NOMO-1 treated with DMSO at 0.1 percent for 48 hours (cell line): ENCODE results near the gene GLIS1.

Experiments
- DNase-seq: peaks from one replicate; lab custom pipeline; 2025; ENCODE audit not compliant: unreplicated experiment; lab: John Stamatoyannopoulos, UW

Gene GLIS1

GRCh38 chr1:53719469-53719868 lies 19.5 kb downstream of the GLIS1 start:
- DNase-seq = no peak

GRCh38 chr1:53718443-53718842 lies 20.5 kb downstream of the GLIS1 start:
- DNase-seq = no peak

- no peak for DNase-seq
These were observed 21.7 kb downstream of the GLIS1 start for GRCh38 chr1:53717025-53717804.

- DNase-seq = no peak
These were observed 22.8 kb downstream of the GLIS1 start for GRCh38 chr1:53716150-53716549.

GRCh38 chr1:53715478-53715877 lies 23.5 kb downstream of the GLIS1 start:
- no peak for DNase-seq

GRCh38 chr1:53712276-53712675 lies 26.7 kb downstream of the GLIS1 start:
- no peak for DNase-seq

GRCh38 chr1:53710584-53710983 lies 28.4 kb downstream of the GLIS1 start:
- DNase-seq = no peak

- DNase-seq = no peak
These were observed 30.3 kb downstream of the GLIS1 start for GRCh38 chr1:53708687-53709086.

- no peak for DNase-seq
These were observed 32.6 kb downstream of the GLIS1 start for GRCh38 chr1:53706356-53706755.

GRCh38 chr1:53705446-53706096 lies 33.4 kb downstream of the GLIS1 start:
- no peak for DNase-seq

- DNase-seq = no peak
These were observed 34.0 kb downstream of the GLIS1 start for GRCh38 chr1:53704804-53705445.

GRCh38 chr1:53704304-53704703 lies 34.7 kb downstream of the GLIS1 start:
- DNase-seq = no peak

GRCh38 chr1:53703174-53703573 lies 35.8 kb downstream of the GLIS1 start:
- no peak for DNase-seq

GRCh38 chr1:53702341-53702740 lies 36.6 kb downstream of the GLIS1 start:
- no peak for DNase-seq

GRCh38 chr1:53700776-53701175 lies 38.2 kb downstream of the GLIS1 start:
- DNase-seq = no peak

- no peak for DNase-seq
These were observed 39.0 kb downstream of the GLIS1 start for GRCh38 chr1:53699981-53700380.

- DNase-seq = no peak
These were observed 40.5 kb downstream of the GLIS1 start for GRCh38 chr1:53698384-53698980.

- DNase-seq = no peak
These were observed 41.1 kb downstream of the GLIS1 start for GRCh38 chr1:53697721-53698383.

GRCh38 chr1:53696990-53697389 lies 42.0 kb downstream of the GLIS1 start:
- no peak for DNase-seq

- DNase-seq = no peak
These were observed 42.4 kb downstream of the GLIS1 start for GRCh38 chr1:53696571-53696970.

- DNase-seq = no peak
These were observed 42.9 kb downstream of the GLIS1 start for GRCh38 chr1:53696051-53696450.
